Neural crest cell (in vitro differentiated cells): ENCODE data around the gene SLC26A6. TPM values are rescaled to one million over a fixed set of nuclear protein-coding genes. Genes with fewer than 3 reads are reported as not detected.
A peak's percentile ranks its signal among the peaks of the same experiment; 100 is the strongest.

Experiments used
- DNase-seq: peaks from one replicate; pipeline ENCODE4 v3.0.0; 2021; ENCODE audit warnings: low read depth, mixed read lengths, low spot score
- H3K27ac Mint-ChIP-seq: one replicate; pipeline ENCODE4 v1.8.0; 2021; ENCODE audit warnings: mild to moderate bottlenecking, mixed read lengths; ENCODE audit not compliant: unreplicated experiment
- H3K27me3 Mint-ChIP-seq: 2 replicates; pipeline ENCODE4 v1.8.0; 2021; ENCODE audit warnings: low read depth, mild to moderate bottlenecking, mixed read lengths
- H3K36me3 Mint-ChIP-seq: 2 replicates; pipeline ENCODE4 v1.8.0; 2021; ENCODE audit warnings: low read depth, mild to moderate bottlenecking, mixed read lengths
- H3K4me1 Mint-ChIP-seq: 2 replicates; pipeline ENCODE4 v1.8.0; 2021; ENCODE audit warnings: mixed read lengths
- H3K4me3 Mint-ChIP-seq: one replicate; pipeline ENCODE4 v1.8.0; 2021; ENCODE audit warnings: mild to moderate bottlenecking, mixed read lengths
- H3K9me3 Mint-ChIP-seq: 2 replicates; pipeline ENCODE4 v1.8.0; 2021; ENCODE audit warnings: mixed read lengths
- long read RNA-seq: library from polyadenylated mRNA; unstranded; transcript quantifications from one replicate; pipeline ENCODE4 v2.0.0, GENCODE V29; 2020
- total RNA-seq: library from RNA; stranded (reverse); gene quantifications from 2 replicates; pipeline ENCODE4 v1.2.1, GENCODE V29; 2021
- TF ChIP-seq, protein P1 (sequence below): fragments of 200-600 bp; sonication (generic); conservative IDR thresholded peaks from 2 replicates; pipeline ENCODE4 v1.5.0; 2021; ENCODE audit warnings: antibody characterized with exemption, mild to moderate bottlenecking

The SLC26A6 gene, protein sequence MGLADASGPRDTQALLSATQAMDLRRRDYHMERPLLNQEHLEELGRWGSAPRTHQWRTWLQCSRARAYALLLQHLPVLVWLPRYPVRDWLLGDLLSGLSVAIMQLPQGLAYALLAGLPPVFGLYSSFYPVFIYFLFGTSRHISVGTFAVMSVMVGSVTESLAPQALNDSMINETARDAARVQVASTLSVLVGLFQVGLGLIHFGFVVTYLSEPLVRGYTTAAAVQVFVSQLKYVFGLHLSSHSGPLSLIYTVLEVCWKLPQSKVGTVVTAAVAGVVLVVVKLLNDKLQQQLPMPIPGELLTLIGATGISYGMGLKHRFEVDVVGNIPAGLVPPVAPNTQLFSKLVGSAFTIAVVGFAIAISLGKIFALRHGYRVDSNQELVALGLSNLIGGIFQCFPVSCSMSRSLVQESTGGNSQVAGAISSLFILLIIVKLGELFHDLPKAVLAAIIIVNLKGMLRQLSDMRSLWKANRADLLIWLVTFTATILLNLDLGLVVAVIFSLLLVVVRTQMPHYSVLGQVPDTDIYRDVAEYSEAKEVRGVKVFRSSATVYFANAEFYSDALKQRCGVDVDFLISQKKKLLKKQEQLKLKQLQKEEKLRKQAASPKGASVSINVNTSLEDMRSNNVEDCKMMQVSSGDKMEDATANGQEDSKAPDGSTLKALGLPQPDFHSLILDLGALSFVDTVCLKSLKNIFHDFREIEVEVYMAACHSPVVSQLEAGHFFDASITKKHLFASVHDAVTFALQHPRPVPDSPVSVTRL
- total RNA-seq: 54.8 and 57.4 TPM in 2 replicates
- long read RNA-seq, transcript SLC26A6-207 (21 exons, 2,630 nt): major isoform, 7 of 20 reads
- long read RNA-seq, partial matches to known transcripts: 4 of 20 reads
- long read RNA-seq, other reads (novel, unspliced or antisense): 8 of 20 reads

DNA sequence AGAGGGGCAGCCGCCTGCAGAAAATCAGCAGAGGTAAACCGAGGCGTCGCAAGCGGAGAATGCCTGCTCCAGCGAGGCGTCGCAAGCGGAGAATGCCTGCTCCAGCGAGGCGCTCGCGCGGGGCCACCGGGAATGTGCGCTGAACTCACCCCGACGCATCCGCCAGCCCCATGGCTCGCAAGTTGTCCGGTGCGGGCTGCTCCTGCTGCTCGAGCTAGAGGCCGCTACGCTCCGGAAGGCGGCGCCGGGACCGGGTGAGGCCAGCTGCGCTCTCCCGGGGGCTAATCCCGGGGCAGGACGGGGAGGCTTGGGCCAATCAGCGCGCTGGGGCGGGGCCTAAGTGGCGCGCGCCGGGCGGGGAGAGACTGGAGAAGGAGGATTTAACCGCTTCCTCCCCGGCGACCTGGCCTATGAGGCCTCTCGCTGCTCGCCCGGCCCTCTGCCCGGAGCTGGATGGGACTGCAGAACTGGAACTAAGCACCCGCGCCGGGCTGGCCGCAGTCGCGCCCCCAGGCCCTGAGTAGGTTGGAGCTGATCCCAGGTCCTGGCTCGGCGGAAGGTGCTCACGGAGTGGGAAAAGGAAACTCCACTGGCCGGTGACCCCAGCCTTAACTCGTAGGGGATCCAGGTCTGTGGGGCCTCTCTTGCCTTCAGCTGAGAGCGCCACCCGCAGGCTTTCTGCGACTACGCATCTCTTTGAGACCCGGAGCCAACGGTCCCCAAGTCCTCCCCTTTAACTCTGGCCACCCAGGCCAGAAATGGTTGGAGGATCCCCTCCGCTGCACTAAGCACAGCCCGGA, at the start of gene SLC26A6:
TSS of gene SLC26A6 (minus strand) at position 240 of the 800 bp plus-strand sequence. CDS start at position 172, 68 bp downstream.
- Mint-ChIP-seq H3K36me3 (no peaks in the 10 kb centered on the region), H3K4me1 (peaks cover 32% of the 10 kb centered on the region), H3K4me3 (peak within 1 kb of the TSS; percentile 89), H3K27ac (peak within 1 kb of the TSS; percentile 92), H3K9me3 (no peaks in the 10 kb centered on the region), H3K27me3 (no peaks in the 10 kb centered on the region)
- DNase-seq: peak; percentile 97
- TF ChIP-seq, protein P1, sequence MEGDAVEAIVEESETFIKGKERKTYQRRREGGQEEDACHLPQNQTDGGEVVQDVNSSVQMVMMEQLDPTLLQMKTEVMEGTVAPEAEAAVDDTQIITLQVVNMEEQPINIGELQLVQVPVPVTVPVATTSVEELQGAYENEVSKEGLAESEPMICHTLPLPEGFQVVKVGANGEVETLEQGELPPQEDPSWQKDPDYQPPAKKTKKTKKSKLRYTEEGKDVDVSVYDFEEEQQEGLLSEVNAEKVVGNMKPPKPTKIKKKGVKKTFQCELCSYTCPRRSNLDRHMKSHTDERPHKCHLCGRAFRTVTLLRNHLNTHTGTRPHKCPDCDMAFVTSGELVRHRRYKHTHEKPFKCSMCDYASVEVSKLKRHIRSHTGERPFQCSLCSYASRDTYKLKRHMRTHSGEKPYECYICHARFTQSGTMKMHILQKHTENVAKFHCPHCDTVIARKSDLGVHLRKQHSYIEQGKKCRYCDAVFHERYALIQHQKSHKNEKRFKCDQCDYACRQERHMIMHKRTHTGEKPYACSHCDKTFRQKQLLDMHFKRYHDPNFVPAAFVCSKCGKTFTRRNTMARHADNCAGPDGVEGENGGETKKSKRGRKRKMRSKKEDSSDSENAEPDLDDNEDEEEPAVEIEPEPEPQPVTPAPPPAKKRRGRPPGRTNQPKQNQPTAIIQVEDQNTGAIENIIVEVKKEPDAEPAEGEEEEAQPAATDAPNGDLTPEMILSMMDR: peak; percentile 65

DNA sequence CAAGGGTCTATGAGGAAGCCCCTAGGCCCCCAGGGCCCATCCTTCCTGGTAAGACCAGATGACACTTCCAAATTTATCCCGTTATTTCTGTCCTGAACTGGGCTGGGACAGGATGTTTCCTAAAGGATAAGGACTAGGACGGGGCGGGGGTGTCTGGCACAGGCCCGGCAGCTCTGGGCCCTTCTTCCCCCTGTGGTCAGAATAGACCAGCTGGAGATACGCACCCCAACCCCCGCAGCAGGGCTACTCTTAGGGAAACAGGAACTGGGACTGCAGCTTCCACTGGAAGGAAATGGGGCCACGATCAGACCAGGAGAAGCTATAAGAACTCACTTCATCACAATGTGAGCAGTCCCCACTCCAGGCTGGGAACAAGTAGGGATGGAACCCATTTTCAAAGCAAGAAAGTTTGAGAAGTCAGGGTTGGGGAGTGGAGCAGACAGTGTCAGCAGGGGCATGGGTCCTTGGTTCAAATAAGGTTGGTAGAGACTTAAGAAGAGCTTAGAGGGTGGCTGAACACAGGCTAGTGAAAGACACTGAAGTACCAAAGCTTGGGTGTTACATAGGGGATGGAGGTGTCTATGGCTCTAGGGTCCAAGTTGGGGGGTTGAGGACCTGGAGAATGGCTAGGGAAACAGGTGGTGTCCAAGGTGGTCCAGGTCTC, 49.4 kb upstream of the SLC26A6 start:
- H3K9me3 Mint-ChIP-seq: no peaks in the 10 kb centered on the region
- DNase-seq: no peak
- H3K4me1 Mint-ChIP-seq: peaks cover 30% of the 10 kb centered on the region
- H3K4me3 Mint-ChIP-seq: peak overlapping the region; percentile 95
- H3K27me3 Mint-ChIP-seq: no peaks in the 10 kb centered on the region
- peaks cover 8% of the 10 kb centered on the region for H3K36me3 Mint-ChIP-seq
- TF ChIP-seq, protein P1: no peak
- H3K27ac Mint-ChIP-seq: no peak overlapping the region

DNA sequence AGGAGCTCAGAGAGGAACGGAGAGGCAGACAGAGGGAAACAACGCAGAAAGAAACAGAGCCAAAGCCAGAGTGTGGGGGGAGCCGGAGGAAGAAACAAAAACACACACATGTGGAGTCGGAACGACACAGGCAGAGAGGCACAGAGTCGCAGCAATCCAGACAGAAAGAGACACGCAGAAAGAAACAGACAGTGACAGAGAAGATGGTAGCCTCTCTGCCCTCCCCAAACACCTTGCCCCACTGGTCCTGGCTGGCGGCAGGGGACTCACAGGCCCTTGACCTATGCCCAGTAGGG, 48.7 kb upstream of the SLC26A6 start:
- TF ChIP-seq, protein P1: no peak
- peaks cover 30% of the 10 kb centered on the region for H3K4me1 Mint-ChIP-seq
- no peak for DNase-seq
- H3K27me3 Mint-ChIP-seq: no peaks in the 10 kb centered on the region
- no peak overlapping the region for H3K27ac Mint-ChIP-seq
- peaks cover 8% of the 10 kb centered on the region for H3K36me3 Mint-ChIP-seq
- H3K9me3 Mint-ChIP-seq: no peaks in the 10 kb centered on the region
- peak overlapping the region; percentile 95 for H3K4me3 Mint-ChIP-seq

DNA sequence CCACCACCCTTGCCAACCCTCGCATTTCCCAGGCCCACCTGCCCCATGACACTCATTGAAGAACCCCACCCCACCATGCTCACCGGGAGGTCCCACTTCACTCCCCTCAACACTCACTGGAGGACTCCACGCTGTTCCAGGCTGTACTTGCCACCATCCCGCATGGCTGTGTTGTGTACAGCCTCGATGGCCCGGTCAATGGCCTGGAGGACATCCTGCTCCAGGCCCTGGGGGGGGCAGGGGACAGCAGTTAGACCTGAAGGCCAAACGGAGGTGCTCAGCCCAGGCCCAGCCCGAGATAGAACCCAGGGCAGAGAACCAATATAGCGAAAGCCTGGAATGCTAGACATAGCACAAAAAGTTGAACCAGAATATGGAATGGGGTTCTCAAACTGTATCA, 47.5 kb upstream of the SLC26A6 start:
- H3K27ac Mint-ChIP-seq: no peak overlapping the region
- peaks cover 30% of the 10 kb centered on the region for H3K4me1 Mint-ChIP-seq
- TF ChIP-seq, protein P1: no peak
- no peaks in the 10 kb centered on the region for H3K9me3 Mint-ChIP-seq
- H3K4me3 Mint-ChIP-seq: peak overlapping the region; percentile 95
- DNase-seq: no peak
- H3K27me3 Mint-ChIP-seq: no peaks in the 10 kb centered on the region
- peaks cover 9% of the 10 kb centered on the region for H3K36me3 Mint-ChIP-seq
